ENCODE data around the gene GALNT14. TPM values are rescaled to one million over a fixed set of nuclear protein-coding genes. Genes with fewer than 3 reads are reported as not detected.

GALNT14 gene
- total RNA-seq, 1 experiment from 2014 or later: 2.7 TPM

DNA sequence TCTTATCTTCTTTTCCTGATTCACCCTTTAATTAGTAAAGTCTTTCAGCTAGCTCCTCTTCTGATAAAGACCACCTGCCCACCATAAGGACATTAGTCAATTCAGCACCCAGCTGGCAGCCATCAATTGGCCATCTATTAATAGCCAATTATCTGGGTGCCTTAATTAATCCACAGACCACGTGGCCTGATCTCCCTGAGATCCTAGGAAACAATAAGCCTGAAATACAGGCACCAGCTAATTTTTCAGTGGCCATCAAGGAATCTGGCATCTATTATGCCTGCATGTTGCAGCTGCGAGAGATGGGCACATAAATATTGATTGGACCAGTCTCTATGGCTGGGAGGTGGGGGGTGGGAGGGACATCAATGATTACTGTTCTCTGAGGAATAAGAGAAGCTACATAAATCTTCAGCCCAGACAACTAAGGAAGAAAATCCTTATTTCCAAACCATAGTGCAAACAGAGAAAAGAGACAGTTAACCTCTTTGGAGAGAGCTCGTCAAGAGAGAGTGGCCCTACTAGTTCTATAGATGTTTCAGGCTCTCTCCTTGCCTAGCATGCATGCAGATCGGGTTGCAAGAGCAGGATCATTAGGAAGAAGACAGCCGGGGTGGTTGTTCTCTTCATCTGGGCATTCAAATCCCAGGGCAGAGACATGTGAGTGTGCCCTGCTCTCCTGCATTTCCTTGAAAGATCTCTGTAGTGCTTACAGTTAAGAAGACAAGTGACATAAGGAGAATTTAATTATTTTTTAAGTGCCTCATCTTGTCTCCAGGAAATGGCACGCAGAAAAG lies 8.7 kb downstream of the GALNT14 start:
- no peak overlapping the region for H3K4me2 ChIP-seq (ENCODE audit: insufficient read depth, insufficient read length, low read length)
- Mint-ChIP-seq H3K4me3 (no peak overlapping the region), H3K27ac (no peak overlapping the region), H3K9me3 (no peaks in the 10 kb centered on the region), H3K4me1 (peaks cover 31 to 42% of the 10 kb centered on the region in 2 experiments), H3K27me3 (ENCODE audit: low read depth) (peaks cover 9% of the 10 kb centered on the region), H3K36me3 (ENCODE audit: insufficient read depth in 1 of 3, low read depth in 3 of 3) (no peaks in the 10 kb centered on the region)
- no peak overlapping the region for H3K23ac ChIP-seq (ENCODE audit: insufficient read length, low read depth, low read length)
- no peak overlapping the region for H3K4ac ChIP-seq (ENCODE audit: low read depth, low read length)
- H3K14ac ChIP-seq (ENCODE audit: insufficient read depth, low read length): no peak overlapping the region
- no peak overlapping the region for H3K27ac ChIP-seq (ENCODE audit: insufficient read length, low read depth, low read length)
- no peaks in the 10 kb centered on the region for H3K79me2 ChIP-seq (ENCODE audit: insufficient read depth, low read length)
- H3K23me2 ChIP-seq (ENCODE audit: insufficient read length, low read depth, low read length, poor library complexity, severe bottlenecking): no peaks in the 10 kb centered on the region
- H3T11ph ChIP-seq (ENCODE audit: low read length): no peak overlapping the region
- H3K9ac ChIP-seq (ENCODE audit: extremely low read depth, insufficient read length, low read length): no peak overlapping the region
- TF ChIP-seq, protein P1, sequence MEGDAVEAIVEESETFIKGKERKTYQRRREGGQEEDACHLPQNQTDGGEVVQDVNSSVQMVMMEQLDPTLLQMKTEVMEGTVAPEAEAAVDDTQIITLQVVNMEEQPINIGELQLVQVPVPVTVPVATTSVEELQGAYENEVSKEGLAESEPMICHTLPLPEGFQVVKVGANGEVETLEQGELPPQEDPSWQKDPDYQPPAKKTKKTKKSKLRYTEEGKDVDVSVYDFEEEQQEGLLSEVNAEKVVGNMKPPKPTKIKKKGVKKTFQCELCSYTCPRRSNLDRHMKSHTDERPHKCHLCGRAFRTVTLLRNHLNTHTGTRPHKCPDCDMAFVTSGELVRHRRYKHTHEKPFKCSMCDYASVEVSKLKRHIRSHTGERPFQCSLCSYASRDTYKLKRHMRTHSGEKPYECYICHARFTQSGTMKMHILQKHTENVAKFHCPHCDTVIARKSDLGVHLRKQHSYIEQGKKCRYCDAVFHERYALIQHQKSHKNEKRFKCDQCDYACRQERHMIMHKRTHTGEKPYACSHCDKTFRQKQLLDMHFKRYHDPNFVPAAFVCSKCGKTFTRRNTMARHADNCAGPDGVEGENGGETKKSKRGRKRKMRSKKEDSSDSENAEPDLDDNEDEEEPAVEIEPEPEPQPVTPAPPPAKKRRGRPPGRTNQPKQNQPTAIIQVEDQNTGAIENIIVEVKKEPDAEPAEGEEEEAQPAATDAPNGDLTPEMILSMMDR (conservative IDR thresholded peaks at IDR 0.05): no peak
- H2BK20ac ChIP-seq (ENCODE audit: low read depth, low read length, poor library complexity, severe bottlenecking): no peak overlapping the region
- no peak overlapping the region for H4K5ac ChIP-seq (ENCODE audit: insufficient read length, low read depth, low read length)
- H2BK12ac ChIP-seq (ENCODE audit: insufficient read length, low read depth, low read length): no peak overlapping the region
- no peak overlapping the region for H3K18ac ChIP-seq (ENCODE audit: insufficient read length, low read depth, low read length)
- peaks cover 3% of the 10 kb centered on the region for H4K20me1 ChIP-seq (ENCODE audit: control insufficient read depth, insufficient read depth, insufficient read length)
- H3K4me1 ChIP-seq (ENCODE audit: insufficient read depth, low read length): peaks cover 4% of the 10 kb centered on the region; the same call in 1 of the 2 replicates
- no peaks in the 10 kb centered on the region for H3K27me3 ChIP-seq (ENCODE audit: insufficient read depth, low read length)
- no peak overlapping the region for H2BK120ac ChIP-seq (ENCODE audit: low read depth, low read length, poor library complexity, severe bottlenecking)
- no peaks in the 10 kb centered on the region for H3K79me1 ChIP-seq (ENCODE audit: insufficient read depth, low read depth, low read length, poor library complexity, severe bottlenecking)
- H4K91ac ChIP-seq (ENCODE audit: insufficient read length, low read depth, low read length): no peak overlapping the region
- no peak overlapping the region for H2BK15ac ChIP-seq (ENCODE audit: low read depth, low read length)
- H3K56ac ChIP-seq (ENCODE audit: insufficient read length, low read depth, low read length): no peak overlapping the region
- no CpG with 5 or more reads among the region's 6 CpGs for WGBS (ENCODE audit: extremely low coverage, insufficient read length, low lambda C conversion rate)
- H2BK5ac ChIP-seq (ENCODE audit: insufficient read length, low read length): no peak overlapping the region
- H3K9me3 ChIP-seq (ENCODE audit: control insufficient read depth, low read depth, low read length): no peaks in the 10 kb centered on the region
- H2AK5ac ChIP-seq (ENCODE audit: insufficient read length, low read length): no peak overlapping the region
- H2AFZ ChIP-seq (ENCODE audit: low read length): no peak overlapping the region
- no peak for DNase-seq
- no peak overlapping the region for H4K8ac ChIP-seq (replicated peaks; ENCODE audit: insufficient read length, low read depth, low read length)

Measured in H9 (cell line).